ENCODE data around the gene YIPF3. TPM values are rescaled to one million over a fixed set of nuclear protein-coding genes. Genes with fewer than 3 reads are reported as not detected.
A peak's percentile ranks its signal among the peaks of the same experiment; 100 is the strongest.

The YIPF3 gene
- total RNA-seq, 4 donors from 2014 or later = 83.4 to 146 (median 103) TPM

GRCh38 chr6:43497689-43498088, 19.0 kb downstream of the YIPF3 start:
- Histone ChIP-seq H3K36me3 (peaks cover 0 to 22% (median 12%) of the 10 kb centered on the region in 4 donors), H3K9me3 (no peaks in the 10 kb centered on the region), H3K4me1 (peaks cover 0 to 12% (median 8%) of the 10 kb centered on the region in 4 donors), H3K4me3 (no peak overlapping the region), H3K27ac (no peak overlapping the region), H3K27me3 (no peaks in the 10 kb centered on the region)
- TF ChIP-seq POLR2AphosphoS5 (IDR thresholded peaks at IDR 0.05) = no peak
- TF ChIP-seq POLR2A (IDR thresholded peaks at IDR 0.05) = no peak
- TF ChIP-seq CTCF (IDR thresholded peaks at IDR 0.05) = no peak
- no peak for TF ChIP-seq EP300 (IDR thresholded peaks at IDR 0.05; ENCODE audit: low read depth)
- DNase-seq = no peak
- in situ Hi-C loops (cut with MboI; ENCODE audit: low pct_ligation_motif_present in 1 of 4, low pct_unique_long_range_greater_than_20kb in 1 of 4, low sequenced_read_pairs in 3 of 4) = no loop called here
- intact Hi-C loops (cut with DNase I; ENCODE audit: low total_unique reads) = no loop called here
- WGBS, 2 donors (ENCODE audit: low coverage in 1 of 2) = 94% methylated on average over 12 of the region's 12 CpGs; no CpG with 5 or more reads in 1 of the 2 donors

DNA sequence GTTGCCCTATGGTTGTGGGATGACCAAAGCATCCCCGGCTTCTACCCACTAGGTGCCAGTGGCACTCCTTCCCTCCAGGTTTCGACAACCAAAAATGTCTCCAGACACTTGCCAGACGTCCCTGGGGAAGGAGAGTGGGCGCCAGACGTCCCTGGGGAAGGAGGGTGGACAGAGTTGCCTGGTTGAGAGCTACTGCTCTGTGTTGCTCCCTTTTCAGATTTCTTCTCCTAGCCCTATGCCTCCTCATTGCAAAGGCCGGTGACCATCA, 19.7 kb downstream of the YIPF3 start:
- H3K4me3 ChIP-seq = no peak overlapping the region
- no peaks in the 10 kb centered on the region for H3K9me3 ChIP-seq
- no peaks in the 10 kb centered on the region for H3K27me3 ChIP-seq
- intact Hi-C loops (cut with DNase I; ENCODE audit: low total_unique reads) (no loop called here), in situ Hi-C loops (cut with MboI; ENCODE audit: low pct_ligation_motif_present in 1 of 4, low pct_unique_long_range_greater_than_20kb in 1 of 4, low sequenced_read_pairs in 3 of 4) (no loop called here)
- no peak for DNase-seq
- peaks cover 2 to 18% (median 14%) of the 10 kb centered on the region in 4 donors for H3K4me1 ChIP-seq
- peaks cover 0 to 22% (median 11%) of the 10 kb centered on the region in 4 donors for H3K36me3 ChIP-seq
- 86 to 100% methylated on average over 1 to 6 of the region's 6 CpGs for WGBS, 2 donors (ENCODE audit: low coverage in 1 of 2)
- H3K27ac ChIP-seq = no peak overlapping the region
- no peak for TF ChIP-seq CTCF (IDR thresholded peaks at IDR 0.05)
- no peak for TF ChIP-seq POLR2AphosphoS5 (IDR thresholded peaks at IDR 0.05)
- no peak for TF ChIP-seq POLR2A (IDR thresholded peaks at IDR 0.05)
- no peak for TF ChIP-seq EP300 (IDR thresholded peaks at IDR 0.05; ENCODE audit: low read depth)

GRCh38 chr6:43496370-43497128, 20.2 kb downstream of the YIPF3 start:
- in situ Hi-C loops (cut with MboI; ENCODE audit: low pct_ligation_motif_present in 1 of 4, low pct_unique_long_range_greater_than_20kb in 1 of 4, low sequenced_read_pairs in 3 of 4) = no loop called here
- TF ChIP-seq CTCF (IDR thresholded peaks at IDR 0.05) = peak; percentile 15 to 27 (median 21)
- TF ChIP-seq EP300 (IDR thresholded peaks at IDR 0.05; ENCODE audit: low read depth) = no peak
- WGBS, 2 donors (ENCODE audit: low coverage in 1 of 2) = 66% methylated on average over 16 of the region's 18 CpGs; no CpG with 5 or more reads in 1 of the 2 donors
- intact Hi-C loops (cut with DNase I; ENCODE audit: low total_unique reads) = no loop called here
- no peaks in the 10 kb centered on the region for H3K27me3 ChIP-seq
- no peaks in the 10 kb centered on the region for H3K9me3 ChIP-seq
- no peak overlapping the region for H3K27ac ChIP-seq
- H3K36me3 ChIP-seq = peaks cover 0 to 22% (median 11%) of the 10 kb centered on the region in 4 donors
- H3K4me3 ChIP-seq = no peak overlapping the region
- no peak for DNase-seq
- H3K4me1 ChIP-seq = peaks cover 7 to 23% (median 19%) of the 10 kb centered on the region in 4 donors

- in situ Hi-C loops (cut with MboI; ENCODE audit: low pct_ligation_motif_present in 1 of 4, low pct_unique_long_range_greater_than_20kb in 1 of 4, low sequenced_read_pairs in 3 of 4) = no loop called here
- peak; percentile 36 for DNase-seq
- no peaks in the 10 kb centered on the region for H3K9me3 ChIP-seq
- H3K27me3 ChIP-seq = no peaks in the 10 kb centered on the region
- peaks cover 0 to 14% (median 11%) of the 10 kb centered on the region in 4 donors for H3K36me3 ChIP-seq
- no peak overlapping the region for H3K4me3 ChIP-seq
- TF ChIP-seq CTCF (IDR thresholded peaks at IDR 0.05) (peak in 4 of 5 experiments; percentile 15 to 42 (median 21)), EP300 (IDR thresholded peaks at IDR 0.05; ENCODE audit: low read depth) (no peak), POLR2A (IDR thresholded peaks at IDR 0.05) (no peak)
- intact Hi-C loops (cut with DNase I; ENCODE audit: low total_unique reads) = no loop called here
- H3K27ac ChIP-seq = no peak overlapping the region
- 71% methylated on average over 4 of the region's 4 CpGs; no CpG with 5 or more reads in 1 of the 2 donors for WGBS, 2 donors (ENCODE audit: low coverage in 1 of 2)
- peaks cover 8 to 25% (median 19%) of the 10 kb centered on the region in 4 donors for H3K4me1 ChIP-seq
These were observed 21.3 kb downstream of the YIPF3 start for GRCh38 chr6:43495409-43495941.
